ENCODE measurements around the gene VCL.

DNA sequence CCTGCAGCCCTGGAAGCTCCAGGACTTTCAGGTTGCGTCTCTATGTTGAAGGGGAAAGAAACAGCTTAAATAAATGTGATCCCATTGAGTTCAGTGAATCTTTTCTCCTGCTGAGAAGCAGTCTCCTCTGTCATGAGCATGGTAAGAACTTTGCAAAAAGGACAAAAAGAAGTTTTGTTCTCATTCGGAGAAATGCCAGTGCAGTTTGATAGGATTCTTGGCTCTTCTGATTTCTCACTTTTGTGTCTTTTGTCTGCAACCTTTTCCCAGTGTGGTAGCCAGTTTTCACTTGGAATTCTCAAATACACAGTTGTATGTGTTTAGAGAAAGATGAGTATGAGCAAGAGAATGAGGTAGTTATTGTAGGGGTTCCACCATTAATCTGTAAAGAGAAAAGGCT, 88.4 kb downstream of the VCL start:
- TF ChIP-seq, protein P1, sequence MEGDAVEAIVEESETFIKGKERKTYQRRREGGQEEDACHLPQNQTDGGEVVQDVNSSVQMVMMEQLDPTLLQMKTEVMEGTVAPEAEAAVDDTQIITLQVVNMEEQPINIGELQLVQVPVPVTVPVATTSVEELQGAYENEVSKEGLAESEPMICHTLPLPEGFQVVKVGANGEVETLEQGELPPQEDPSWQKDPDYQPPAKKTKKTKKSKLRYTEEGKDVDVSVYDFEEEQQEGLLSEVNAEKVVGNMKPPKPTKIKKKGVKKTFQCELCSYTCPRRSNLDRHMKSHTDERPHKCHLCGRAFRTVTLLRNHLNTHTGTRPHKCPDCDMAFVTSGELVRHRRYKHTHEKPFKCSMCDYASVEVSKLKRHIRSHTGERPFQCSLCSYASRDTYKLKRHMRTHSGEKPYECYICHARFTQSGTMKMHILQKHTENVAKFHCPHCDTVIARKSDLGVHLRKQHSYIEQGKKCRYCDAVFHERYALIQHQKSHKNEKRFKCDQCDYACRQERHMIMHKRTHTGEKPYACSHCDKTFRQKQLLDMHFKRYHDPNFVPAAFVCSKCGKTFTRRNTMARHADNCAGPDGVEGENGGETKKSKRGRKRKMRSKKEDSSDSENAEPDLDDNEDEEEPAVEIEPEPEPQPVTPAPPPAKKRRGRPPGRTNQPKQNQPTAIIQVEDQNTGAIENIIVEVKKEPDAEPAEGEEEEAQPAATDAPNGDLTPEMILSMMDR (conservative IDR thresholded peaks at IDR 0.05; ENCODE audit: low read depth, low read length): no peak
- no peak for TF ChIP-seq EZH2 (IDR thresholded peaks at IDR 0.05; ENCODE audit: borderline replicate concordance, low read depth, low read length, poor library complexity, severe bottlenecking)

Data from A673 (cell line).